Brain microvascular endothelial cell (primary cell): ENCODE data around the gene ADK.
A peak's percentile ranks its signal among the peaks of the same experiment; 100 is the strongest.
"Not testable (repeated sequence)": the region's sequence is repeated elsewhere in the genome, so short reads cannot be mapped to it uniquely, and the experiment has no call there.

Source experiments
- DNase-seq: peaks from one replicate; pipeline ENCODE4 v3.0.0-alpha.2; 2020
- H3K27ac ChIP-seq: fragments of 250-450 bp; sonication (Bioruptor Pico); 2 replicates; pipeline ENCODE4 v1.5.1; 2020; ENCODE audit warnings: mild to moderate bottlenecking, moderate library complexity
- H3K27me3 ChIP-seq: fragments of 250-450 bp; sonication (Bioruptor Pico); replicated peaks from 2 replicates; pipeline ENCODE4 v1.5.1; 2020; ENCODE audit warnings: mild to moderate bottlenecking
- H3K36me3 ChIP-seq: fragments of 250-450 bp; sonication (Bioruptor Pico); replicated peaks from 2 replicates; pipeline ENCODE4 v1.5.1; 2020; ENCODE audit warnings: mild to moderate bottlenecking
- H3K4me3 ChIP-seq: 2 replicates; pipeline ENCODE4 v1.5.1; 2011; ENCODE audit warnings: low read depth, mild to moderate bottlenecking, control low read depth, low read length, moderate library complexity
- CTCF ChIP-seq: IDR thresholded peaks from 2 replicates; pipeline ENCODE4 v1.5.1; 2011; ENCODE audit warnings: low read depth, mild to moderate bottlenecking, moderate library complexity, low read length, control low read depth, inconsistent platforms; ENCODE audit errors: missing control alignments
- in situ Hi-C: cut with HindIII; loops from 2 replicates; pipeline ENCODE4 v1.10.0; 2017; ENCODE audit warnings: low sequenced_read_pairs, low pct_ligation_motif_present

The ADK gene

GRCh38 chr10:74437822-74438221 lies 286.8 kb downstream of the ADK start:
- no peak overlapping the region for H3K27ac ChIP-seq
- DNase-seq: peak; percentile 42
- no peaks in the 10 kb centered on the region for H3K36me3 ChIP-seq
- no peaks in the 10 kb centered on the region for H3K27me3 ChIP-seq
- H3K4me3 ChIP-seq: no peak overlapping the region
- in situ Hi-C loops: no loop called here
- TF ChIP-seq CTCF: no peak

- no peak for DNase-seq
- H3K27me3 ChIP-seq: no peaks in the 10 kb centered on the region
- no peak overlapping the region for H3K27ac ChIP-seq
- no peak for TF ChIP-seq CTCF
- no peak overlapping the region for H3K4me3 ChIP-seq
- in situ Hi-C loops: no loop called here
- no peaks in the 10 kb centered on the region for H3K36me3 ChIP-seq
Observed at GRCh38 chr10:74439213-74439612, 288.2 kb downstream of the ADK start.

- H3K4me3 ChIP-seq: no peak overlapping the region
- no peaks in the 10 kb centered on the region for H3K36me3 ChIP-seq
- no peak for DNase-seq
- no peak overlapping the region for H3K27ac ChIP-seq
- in situ Hi-C loops: no loop called here
- TF ChIP-seq CTCF: no peak
- no peaks in the 10 kb centered on the region for H3K27me3 ChIP-seq
Observed at GRCh38 chr10:74445493-74445892, 294.5 kb downstream of the ADK start.

- Histone ChIP-seq H3K27ac (no peak overlapping the region), H3K27me3 (no peaks in the 10 kb centered on the region), H3K4me3 (no peak overlapping the region), H3K36me3 (no peaks in the 10 kb centered on the region)
- in situ Hi-C loops: no loop called here
- no peak for DNase-seq
- no peak for TF ChIP-seq CTCF
Observed at GRCh38 chr10:74450602-74451001, 299.6 kb downstream of the ADK start.

- TF ChIP-seq CTCF: no peak
- in situ Hi-C loops: no loop called here
- H3K27ac ChIP-seq: no peak overlapping the region
- no peak for DNase-seq
- H3K27me3 ChIP-seq: no peaks in the 10 kb centered on the region
- H3K4me3 ChIP-seq: no peak overlapping the region
- H3K36me3 ChIP-seq: no peaks in the 10 kb centered on the region
Observed at GRCh38 chr10:74451127-74451829, 300.3 kb downstream of the ADK start.

- no peak overlapping the region for H3K4me3 ChIP-seq
- DNase-seq: no peak
- H3K27me3 ChIP-seq: no peaks in the 10 kb centered on the region
- H3K27ac ChIP-seq: no peak overlapping the region
- no peaks in the 10 kb centered on the region for H3K36me3 ChIP-seq
- in situ Hi-C loops: no loop called here
- TF ChIP-seq CTCF: no peak
Observed at GRCh38 chr10:74453169-74453568, 302.1 kb downstream of the ADK start.

GRCh38 chr10:74457478-74457877 lies 306.5 kb downstream of the ADK start:
- H3K36me3 ChIP-seq, H3K27me3 ChIP-seq, H3K4me3 ChIP-seq, DNase-seq, in situ Hi-C loops, H3K27ac ChIP-seq: not testable (repeated sequence)
